Fibroblast of the conjunctiva (primary cell): ENCODE data around the gene HIPK2.
A peak's percentile ranks its signal among the peaks of the same experiment; 100 is the strongest.

Experiments used
- DNase-seq: peaks from one replicate; pipeline ENCODE4 v3.0.0-alpha.2; 2010; ENCODE audit warnings: low read depth

HIPK2 gene

GRCh38 chr7:139783647-139784385, 6.0 kb upstream of the HIPK2 start:
- no peak for DNase-seq

GRCh38 chr7:139782932-139783331, 5.1 kb upstream of the HIPK2 start:
- no peak for DNase-seq

GRCh38 chr7:139777133-139777891, 486 bp downstream of the HIPK2 start:
- DNase-seq, result no peak

GRCh38 chr7:139776486-139777132, 1.2 kb downstream of the HIPK2 start:
- no peak for DNase-seq

GRCh38 chr7:139775829-139776266, 1.9 kb downstream of the HIPK2 start:
- peak; percentile 83 for DNase-seq

GRCh38 chr7:139774376-139774775, 3.4 kb downstream of the HIPK2 start:
- DNase-seq, result peak; percentile 65

- no peak for DNase-seq
These were observed 4.4 kb downstream of the HIPK2 start for GRCh38 chr7:139773371-139773770.

GRCh38 chr7:139772873-139773272, 4.9 kb downstream of the HIPK2 start:
- DNase-seq, result no peak

GRCh38 chr7:139772115-139772514, 5.7 kb downstream of the HIPK2 start:
- no peak for DNase-seq

GRCh38 chr7:139771001-139771956, 6.5 kb downstream of the HIPK2 start:
- peak; percentile 92 for DNase-seq

GRCh38 chr7:139769761-139770160, 8.0 kb downstream of the HIPK2 start:
- DNase-seq, result no peak

- no peak for DNase-seq
These were observed 8.7 kb downstream of the HIPK2 start for GRCh38 chr7:139769066-139769465.

- DNase-seq, result no peak
These were observed 9.5 kb downstream of the HIPK2 start for GRCh38 chr7:139768249-139768824.

- DNase-seq, result no peak
These were observed 10.2 kb downstream of the HIPK2 start for GRCh38 chr7:139767561-139767982.

- DNase-seq, result no peak
These were observed 12.7 kb downstream of the HIPK2 start for GRCh38 chr7:139765143-139765542.

GRCh38 chr7:139763330-139763729, 14.5 kb downstream of the HIPK2 start:
- DNase-seq, result no peak

- DNase-seq, result no peak
These were observed 14.9 kb downstream of the HIPK2 start for GRCh38 chr7:139762886-139763285.

- DNase-seq, result no peak
These were observed 19.4 kb downstream of the HIPK2 start for GRCh38 chr7:139758388-139758787.

GRCh38 chr7:139757968-139758367, 19.8 kb downstream of the HIPK2 start:
- DNase-seq, result no peak

GRCh38 chr7:139753693-139754111, 24.1 kb downstream of the HIPK2 start:
- DNase-seq, result no peak

- no peak for DNase-seq
These were observed 24.6 kb downstream of the HIPK2 start for GRCh38 chr7:139753081-139753692.
